NCI-H82 (cell line): ENCODE measurements around the gene APEH.
"Not testable (repeated sequence)": the region's sequence is repeated elsewhere in the genome, so short reads cannot be mapped to it uniquely, and the experiment has no call there.

Source experiments
- DNase-seq: peaks from one replicate; lab custom pipeline; 2025; lab: John Stamatoyannopoulos, UW

Gene APEH

GRCh38 chr3:49668861-49669260 lies 5.3 kb upstream of the APEH start:
- no peak for DNase-seq

GRCh38 chr3:49669352-49669751 lies 4.8 kb upstream of the APEH start:
- DNase-seq, result no peak

GRCh38 chr3:49670940-49671290 lies 3.2 kb upstream of the APEH start:
- DNase-seq, result no peak

GRCh38 chr3:49671291-49672288 lies 2.6 kb upstream of the APEH start:
- DNase-seq, result no peak

GRCh38 chr3:49673121-49673714 lies 933 bp upstream of the APEH start:
- no peak for DNase-seq

GRCh38 chr3:49674497-49674983 lies 389 bp downstream of the APEH start:
- no peak for DNase-seq

- no peak for DNase-seq
Measured at GRCh38 chr3:49675912-49676311, 1.8 kb downstream of the APEH start.

GRCh38 chr3:49680493-49681231 lies 6.5 kb downstream of the APEH start:
- DNase-seq, result no peak

- no peak for DNase-seq
Measured at GRCh38 chr3:49681232-49681522, 7.0 kb downstream of the APEH start.

- DNase-seq, result no peak
Measured at GRCh38 chr3:49681543-49681942, 7.4 kb downstream of the APEH start.

- no peak for DNase-seq
Measured at GRCh38 chr3:49683162-49683561, 9.0 kb downstream of the APEH start.

- not testable (repeated sequence) for DNase-seq
Measured at GRCh38 chr3:49684453-49684852, 10.3 kb downstream of the APEH start.

- DNase-seq, result not testable (repeated sequence)
Measured at GRCh38 chr3:49685103-49685502, 11.0 kb downstream of the APEH start.

GRCh38 chr3:49685846-49686245 lies 11.7 kb downstream of the APEH start:
- DNase-seq, result not testable (repeated sequence)

- DNase-seq, result not testable (repeated sequence)
Measured at GRCh38 chr3:49686346-49686745, 12.2 kb downstream of the APEH start.

- not testable (repeated sequence) for DNase-seq
Measured at GRCh38 chr3:49686769-49687423, 12.7 kb downstream of the APEH start.

GRCh38 chr3:49687424-49687795 lies 13.3 kb downstream of the APEH start:
- not testable (repeated sequence) for DNase-seq

- DNase-seq, result not testable (repeated sequence)
Measured at GRCh38 chr3:49688338-49689045, 14.3 kb downstream of the APEH start.

GRCh38 chr3:49689046-49689907 lies 15.1 kb downstream of the APEH start, which contains the start of the genes MST1 and RNF123:
Gene MST1 (minus strand): TSS chr3:49689474. CDS start chr3:49688691, 783 bp downstream.
Gene RNF123 (plus strand): TSS chr3:49689557. CDS start chr3:49691166, 1,609 bp downstream.
- DNase-seq, result no peak

- not testable (repeated sequence) for DNase-seq
Measured at GRCh38 chr3:49689908-49690624, 15.9 kb downstream of the APEH start.
